B cell (primary cell): ENCODE results near the gene NPRL2.

Source experiments
- EZH2 ChIP-seq: IDR thresholded peaks from 2 replicates; pipeline ENCODE4 v1.6.1; 2012; ENCODE audit warnings: borderline replicate concordance, low read depth, mild to moderate bottlenecking, moderate library complexity, low read length; ENCODE audit not compliant: insufficient read depth, poor library complexity, severe bottlenecking
- TF ChIP-seq, protein P1 (sequence below): fragments of 200-600 bp; IDR thresholded peaks from one replicate; pipeline ENCODE4 v1.8.0; 2022; ENCODE audit warnings: antibody characterized with exemption, mild to moderate bottlenecking

DNA sequence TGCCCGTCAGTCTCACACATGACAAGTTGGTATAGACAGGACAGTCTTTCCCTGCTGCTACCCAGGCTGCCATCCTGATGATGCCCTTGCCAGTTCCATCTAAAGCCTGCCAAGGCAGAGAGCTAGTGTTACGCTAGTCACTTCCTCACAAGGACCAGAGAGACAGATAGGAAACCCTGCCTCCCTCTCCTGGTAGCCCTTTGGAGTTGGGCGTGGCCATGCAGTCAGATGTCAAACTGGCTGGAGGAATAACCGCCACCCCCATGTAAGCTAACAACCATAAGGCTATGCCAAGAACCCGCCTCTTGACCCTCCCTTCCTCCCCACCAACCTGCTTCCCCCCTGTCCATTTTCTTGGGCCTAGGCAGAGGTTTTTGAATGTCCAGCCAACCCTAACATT lies 6.0 kb upstream of the NPRL2 start:
- TF ChIP-seq, protein P1, sequence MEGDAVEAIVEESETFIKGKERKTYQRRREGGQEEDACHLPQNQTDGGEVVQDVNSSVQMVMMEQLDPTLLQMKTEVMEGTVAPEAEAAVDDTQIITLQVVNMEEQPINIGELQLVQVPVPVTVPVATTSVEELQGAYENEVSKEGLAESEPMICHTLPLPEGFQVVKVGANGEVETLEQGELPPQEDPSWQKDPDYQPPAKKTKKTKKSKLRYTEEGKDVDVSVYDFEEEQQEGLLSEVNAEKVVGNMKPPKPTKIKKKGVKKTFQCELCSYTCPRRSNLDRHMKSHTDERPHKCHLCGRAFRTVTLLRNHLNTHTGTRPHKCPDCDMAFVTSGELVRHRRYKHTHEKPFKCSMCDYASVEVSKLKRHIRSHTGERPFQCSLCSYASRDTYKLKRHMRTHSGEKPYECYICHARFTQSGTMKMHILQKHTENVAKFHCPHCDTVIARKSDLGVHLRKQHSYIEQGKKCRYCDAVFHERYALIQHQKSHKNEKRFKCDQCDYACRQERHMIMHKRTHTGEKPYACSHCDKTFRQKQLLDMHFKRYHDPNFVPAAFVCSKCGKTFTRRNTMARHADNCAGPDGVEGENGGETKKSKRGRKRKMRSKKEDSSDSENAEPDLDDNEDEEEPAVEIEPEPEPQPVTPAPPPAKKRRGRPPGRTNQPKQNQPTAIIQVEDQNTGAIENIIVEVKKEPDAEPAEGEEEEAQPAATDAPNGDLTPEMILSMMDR: no peak
- no peak for TF ChIP-seq EZH2
